Endothelial cell (in vitro differentiated cells): Measurements from ENCODE around the gene TNPO1. TPM values are rescaled to one million over a fixed set of nuclear protein-coding genes. Genes with fewer than 3 reads are reported as not detected.

Source experiments
- DNase-seq: peaks from one replicate; pipeline ENCODE4 v3.0.0; 2021; ENCODE audit warnings: low spot score
- H3K27ac Mint-ChIP-seq: one replicate; pipeline ENCODE4 v1.8.0; 2021; ENCODE audit warnings: mixed read lengths, inconsistent platforms; ENCODE audit not compliant: unreplicated experiment
- H3K27me3 Mint-ChIP-seq: one replicate; pipeline ENCODE4 v1.8.0; 2021; ENCODE audit warnings: mild to moderate bottlenecking, moderate library complexity, mixed read lengths, inconsistent platforms; ENCODE audit not compliant: unreplicated experiment
- H3K36me3 Mint-ChIP-seq: one replicate; pipeline ENCODE4 v1.8.0; 2021; ENCODE audit warnings: mild to moderate bottlenecking, low read depth, mixed read lengths, inconsistent platforms; ENCODE audit not compliant: unreplicated experiment
- H3K4me1 Mint-ChIP-seq: one replicate; pipeline ENCODE4 v1.8.0; 2021; ENCODE audit warnings: mild to moderate bottlenecking, mixed read lengths, inconsistent platforms; ENCODE audit not compliant: unreplicated experiment
- H3K4me3 Mint-ChIP-seq: one replicate; pipeline ENCODE4 v1.8.0; 2021; ENCODE audit warnings: mild to moderate bottlenecking, mixed read lengths, inconsistent platforms; ENCODE audit not compliant: unreplicated experiment
- H3K9me3 Mint-ChIP-seq: one replicate; pipeline ENCODE4 v1.8.0; 2021; ENCODE audit warnings: mixed read lengths, inconsistent platforms; ENCODE audit not compliant: unreplicated experiment
- CTCF ChIP-seq: fragments of 200-600 bp; sonication (generic); IDR thresholded peaks from one replicate; pipeline ENCODE4 v1.5.0; 2021; ENCODE audit warnings: antibody characterized with exemption; ENCODE audit not compliant: unreplicated experiment
- total RNA-seq: library from RNA; stranded (reverse); fragmentation: NEBNext Ultra II Directional; extraction: Animal tissue kit (Norgen Biotek cat#: 25700); gene quantifications from one replicate; pipeline ENCODE4 v1.2.1, GENCODE V29; 2021; ENCODE audit not compliant: unreplicated experiment

The TNPO1 gene
- total RNA-seq, 1 donor from 2014 or later, result 149 TPM

- peaks cover 48% of the 10 kb centered on the region for H3K36me3 Mint-ChIP-seq
Observed at GRCh38 chr5:72888595-72888994, 72.1 kb downstream of the TNPO1 start.

GRCh38 chr5:72889324-72889723 lies 72.9 kb downstream of the TNPO1 start:
- TF ChIP-seq CTCF, result no peak
- no peak for DNase-seq
- Mint-ChIP-seq H3K27me3 (no peaks in the 10 kb centered on the region), H3K36me3 (peaks cover 47% of the 10 kb centered on the region), H3K4me3 (no peak overlapping the region), H3K9me3 (no peaks in the 10 kb centered on the region), H3K27ac (no peak overlapping the region), H3K4me1 (no peaks in the 10 kb centered on the region)

More at GRCh38 chr5:72888595-72888994, 72.1 kb downstream of the TNPO1 start:
- no peak for DNase-seq
- no peaks in the 10 kb centered on the region for H3K4me1 Mint-ChIP-seq
- H3K4me3 Mint-ChIP-seq, result peak overlapping the region; percentile 2
- no peaks in the 10 kb centered on the region for H3K27me3 Mint-ChIP-seq
- TF ChIP-seq CTCF, result no peak
- no peaks in the 10 kb centered on the region for H3K9me3 Mint-ChIP-seq
- H3K27ac Mint-ChIP-seq, result no peak overlapping the region

GRCh38 chr5:72892846-72893245 lies 76.4 kb downstream of the TNPO1 start:
- H3K9me3 Mint-ChIP-seq, result no peaks in the 10 kb centered on the region
- TF ChIP-seq CTCF, result no peak
- peaks cover 45% of the 10 kb centered on the region for H3K36me3 Mint-ChIP-seq

GRCh38 chr5:72895758-72896157 lies 79.3 kb downstream of the TNPO1 start:
- DNase-seq, result no peak
- H3K9me3 Mint-ChIP-seq, result no peaks in the 10 kb centered on the region
- no peak overlapping the region for H3K27ac Mint-ChIP-seq
- no peaks in the 10 kb centered on the region for H3K4me1 Mint-ChIP-seq
- TF ChIP-seq CTCF, result no peak
- no peaks in the 10 kb centered on the region for H3K27me3 Mint-ChIP-seq
- H3K4me3 Mint-ChIP-seq, result no peak overlapping the region
- peaks cover 27% of the 10 kb centered on the region for H3K36me3 Mint-ChIP-seq

More at GRCh38 chr5:72892846-72893245, 76.4 kb downstream of the TNPO1 start:
- no peaks in the 10 kb centered on the region for H3K4me1 Mint-ChIP-seq
- no peak for DNase-seq
- no peak overlapping the region for H3K27ac Mint-ChIP-seq
- H3K27me3 Mint-ChIP-seq, result no peaks in the 10 kb centered on the region
- no peak overlapping the region for H3K4me3 Mint-ChIP-seq

GRCh38 chr5:72906806-72907205 lies 90.3 kb downstream of the TNPO1 start:
- no peaks in the 10 kb centered on the region for H3K9me3 Mint-ChIP-seq
- no peak overlapping the region for H3K4me3 Mint-ChIP-seq
- no peak for TF ChIP-seq CTCF
- no peaks in the 10 kb centered on the region for H3K27me3 Mint-ChIP-seq
- DNase-seq, result no peak
- H3K4me1 Mint-ChIP-seq, result no peaks in the 10 kb centered on the region
- peaks cover 22% of the 10 kb centered on the region for H3K36me3 Mint-ChIP-seq
- no peak overlapping the region for H3K27ac Mint-ChIP-seq
